ENCODE data around the gene CTNNA3.
"Not testable (repeated sequence)": the region's sequence is repeated elsewhere in the genome, so short reads cannot be mapped to it uniquely, and the experiment has no call there.

Gene CTNNA3

DNA sequence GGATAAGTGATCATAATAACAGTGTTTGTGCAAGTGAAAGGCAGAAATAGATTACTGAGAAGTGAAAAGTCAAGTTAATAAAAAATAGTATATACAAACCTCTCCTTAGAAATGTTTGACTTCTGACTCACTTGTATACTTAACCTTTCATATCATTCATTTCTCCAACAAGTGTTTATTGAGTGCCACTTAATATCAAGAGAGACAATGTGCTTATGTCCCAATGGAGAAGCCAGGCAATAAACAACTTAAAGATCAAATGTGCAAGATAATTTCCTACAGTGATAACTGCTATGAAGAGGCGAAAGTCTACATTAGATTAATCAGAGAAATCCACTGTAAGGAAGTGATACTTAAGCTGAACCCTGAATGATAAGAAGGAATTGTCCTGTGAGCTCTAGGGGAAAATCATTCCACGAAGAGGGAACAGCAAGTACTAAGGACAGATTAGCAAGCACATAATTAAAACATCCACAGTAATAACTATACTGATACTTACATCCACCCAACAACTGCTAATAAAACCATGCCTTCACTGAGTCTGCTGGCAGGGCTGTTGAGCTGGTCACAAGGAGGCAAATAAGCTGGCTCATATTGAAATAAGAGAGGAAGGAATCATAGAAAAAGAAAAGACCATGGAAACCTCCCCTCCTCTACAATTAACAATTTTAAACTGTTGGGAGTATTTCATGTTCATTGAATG lies 203.5 kb downstream of the CTNNA3 start:
- no peak for DNase-seq

DNA sequence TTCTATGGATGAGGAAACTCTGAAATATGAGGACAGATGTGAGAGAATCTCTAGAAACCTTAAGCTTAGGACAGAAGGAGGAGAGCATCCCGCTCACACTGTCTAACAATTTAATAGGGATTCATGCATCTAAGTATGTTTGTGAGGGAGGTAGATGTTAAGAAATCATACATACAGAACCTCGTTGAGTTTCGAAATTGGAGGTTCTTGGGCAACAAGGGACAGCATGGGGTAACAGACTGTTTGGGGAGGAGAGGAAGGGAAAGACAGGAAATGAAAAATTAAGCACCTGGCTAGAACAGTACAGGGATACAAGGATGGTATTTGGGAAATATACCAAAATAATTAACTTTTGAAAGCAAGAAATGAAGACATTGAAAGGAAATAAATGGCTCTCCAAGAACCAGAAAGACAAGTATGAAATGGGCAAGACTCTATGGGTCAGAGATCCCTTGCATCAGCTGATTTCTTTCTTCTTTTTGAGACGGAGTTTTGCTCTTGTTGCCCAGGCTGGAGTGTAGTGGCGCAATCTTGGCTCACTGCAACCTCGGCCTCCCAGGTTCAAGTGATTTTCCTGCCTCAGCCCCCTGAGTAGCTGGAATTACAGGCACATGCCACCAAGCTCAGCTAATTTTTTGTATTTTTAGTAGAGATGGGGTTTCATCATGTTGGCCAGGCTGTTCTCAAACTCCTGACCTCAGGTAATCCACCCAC lies 207.9 kb downstream of the CTNNA3 start:
- DNase-seq = no peak

GRCh38 chr10:67487199-67487598 lies 208.8 kb downstream of the CTNNA3 start:
- no peak for DNase-seq

DNA sequence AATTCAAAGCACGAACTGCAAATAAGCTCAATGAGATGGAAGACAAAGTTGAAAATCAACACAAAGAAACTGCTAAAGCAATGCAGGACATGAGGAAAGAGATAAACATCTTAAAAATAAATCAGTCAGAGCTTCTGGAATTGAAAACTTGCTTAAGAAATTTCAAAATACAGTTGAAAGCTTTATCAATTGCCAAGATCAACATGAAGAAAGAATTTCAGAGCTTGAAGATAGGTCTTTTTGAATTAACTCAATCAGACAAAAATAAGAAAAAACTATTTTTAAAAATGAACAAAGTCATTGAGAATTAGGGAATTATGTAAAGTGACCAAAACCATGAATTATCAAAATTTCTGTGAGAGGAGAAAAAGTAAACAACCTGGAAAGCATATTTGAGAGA lies 218.1 kb downstream of the CTNNA3 start:
- no peak for DNase-seq

GRCh38 chr10:67476201-67476600 lies 219.8 kb downstream of the CTNNA3 start:
- DNase-seq = no peak

DNA sequence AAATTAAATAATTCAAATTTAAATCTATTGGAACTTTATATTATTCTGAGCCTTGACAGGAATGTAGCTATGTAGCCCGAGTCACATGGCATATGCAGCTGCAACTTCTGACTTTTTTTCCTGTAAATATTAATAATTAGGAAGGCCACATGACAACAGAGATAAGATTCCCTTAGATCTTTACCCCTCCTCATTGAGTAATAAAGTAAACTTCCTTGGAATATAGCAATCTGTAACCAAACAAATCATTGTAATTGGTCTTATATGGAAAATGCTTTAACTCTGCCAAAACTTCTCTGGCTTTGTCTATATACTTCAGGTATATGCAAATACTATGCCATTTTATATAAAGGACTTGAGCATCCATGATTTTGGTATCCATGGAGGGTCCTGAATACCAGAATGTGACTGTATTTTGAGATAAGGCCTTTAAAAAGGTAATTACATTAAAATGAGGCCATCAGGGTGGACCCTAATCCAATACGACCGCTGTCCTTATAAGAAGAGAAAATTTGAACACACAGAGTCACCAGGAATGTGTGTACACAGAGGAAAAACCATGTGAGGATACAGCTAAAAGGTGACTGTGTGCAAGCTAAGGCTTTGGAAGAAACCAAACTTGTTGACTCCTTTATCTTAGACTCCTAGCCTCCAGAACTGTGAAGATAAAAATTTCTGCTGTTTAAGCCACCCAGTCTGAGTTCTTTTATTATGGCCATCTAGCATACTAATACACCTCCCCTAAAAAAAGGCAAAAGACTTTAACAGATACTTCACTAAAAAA lies 222.0 kb downstream of the CTNNA3 start:
- DNase-seq = no peak

DNA sequence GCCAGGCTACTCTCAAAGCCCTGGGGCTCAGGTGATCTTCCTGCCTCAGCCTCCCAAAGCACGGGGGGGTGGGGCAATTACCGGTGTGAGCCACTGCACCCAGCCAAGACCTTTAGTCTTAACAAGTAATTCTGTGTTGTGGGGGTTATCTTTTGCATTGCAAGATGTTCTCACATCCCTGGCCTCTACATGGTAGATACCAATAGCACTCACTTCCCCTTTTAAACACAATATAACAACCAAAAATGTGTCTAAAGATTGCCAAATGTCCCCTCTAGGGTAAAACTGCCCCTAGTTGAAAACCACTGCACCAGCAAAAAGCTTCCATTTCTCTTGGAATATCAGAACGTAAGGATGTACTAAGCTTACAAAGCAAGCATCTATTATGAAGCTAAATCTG lies 225.0 kb downstream of the CTNNA3 start:
- DNase-seq = no peak

GRCh38 chr10:67464278-67464677 lies 231.7 kb downstream of the CTNNA3 start:
- DNase-seq = no peak

DNA sequence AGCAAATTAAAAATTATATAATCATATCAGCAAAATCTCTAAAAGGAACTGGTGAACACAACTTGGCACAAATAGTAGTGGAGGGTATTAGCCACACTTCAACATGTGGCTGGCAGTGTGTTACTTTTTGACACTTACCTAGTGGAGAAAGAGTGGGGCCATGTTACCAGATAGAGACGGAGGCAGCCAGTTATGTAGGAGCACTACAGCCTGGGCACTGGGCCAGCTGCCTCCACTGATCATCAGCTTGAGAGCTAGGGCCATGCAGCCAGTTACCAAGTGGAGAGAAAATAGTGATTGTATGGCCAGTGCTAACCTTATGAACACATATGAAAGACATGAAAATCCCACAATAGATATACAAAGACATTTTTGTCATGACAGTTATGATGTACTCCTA lies 243.1 kb downstream of the CTNNA3 start:
- no peak for DNase-seq

DNA sequence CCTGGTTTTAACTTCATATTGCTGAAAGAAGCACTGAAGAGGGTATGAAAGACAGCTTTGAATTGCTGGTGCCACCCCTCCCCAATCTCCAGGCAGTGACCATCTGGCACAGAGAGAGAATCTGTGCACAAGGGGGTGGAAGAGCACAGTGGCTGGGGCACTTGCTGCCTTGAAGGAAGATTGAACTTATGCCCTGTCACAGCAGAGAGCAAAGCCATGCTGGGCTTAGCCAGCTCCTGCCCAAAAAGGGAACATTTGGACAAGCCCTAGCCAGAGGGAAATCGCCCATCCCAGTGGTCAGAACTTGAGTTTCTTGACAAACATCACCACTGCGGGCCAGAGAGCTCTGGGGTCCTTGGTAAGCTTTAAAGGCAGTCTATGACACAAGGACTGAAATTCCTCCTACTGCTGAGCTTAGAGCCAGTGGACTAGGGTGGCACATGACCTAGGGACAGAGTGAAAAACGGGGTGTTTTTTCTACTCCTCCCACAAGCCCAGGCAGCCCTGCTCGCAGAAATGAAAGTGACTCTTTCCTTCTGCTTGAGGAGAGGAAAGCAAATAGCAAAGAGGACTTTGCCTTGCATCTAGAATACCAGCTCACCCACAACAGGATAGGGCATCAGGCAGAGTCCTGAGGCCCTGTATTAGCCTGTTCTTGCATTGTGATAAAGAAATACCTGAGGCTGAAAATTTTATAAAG lies 257.2 kb downstream of the CTNNA3 start:
- DNase-seq = no peak

GRCh38 chr10:67433276-67433675 lies 262.7 kb downstream of the CTNNA3 start:
- no peak for DNase-seq

DNA sequence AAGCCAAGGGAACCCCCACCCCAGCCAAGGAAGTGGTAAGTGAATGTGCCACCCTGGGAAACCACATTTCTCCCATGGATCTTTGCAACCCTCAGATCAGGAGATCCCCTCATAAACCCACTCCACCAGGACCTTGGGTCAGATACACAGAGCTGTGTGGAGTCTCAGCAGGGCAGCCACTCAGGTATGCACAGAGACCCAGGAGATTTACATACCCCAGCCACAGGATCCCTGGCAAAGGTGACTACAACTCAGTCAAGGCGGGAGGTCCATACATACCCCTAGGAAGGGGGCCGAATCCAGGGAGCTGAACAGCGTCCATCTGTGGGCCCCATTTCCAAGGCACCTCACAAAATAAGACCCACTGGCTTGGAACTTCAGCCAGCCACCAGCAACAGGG lies 293.4 kb downstream of the CTNNA3 start:
- no peak for DNase-seq

GRCh38 chr10:67401711-67402110 lies 294.3 kb downstream of the CTNNA3 start:
- DNase-seq = no peak

DNA sequence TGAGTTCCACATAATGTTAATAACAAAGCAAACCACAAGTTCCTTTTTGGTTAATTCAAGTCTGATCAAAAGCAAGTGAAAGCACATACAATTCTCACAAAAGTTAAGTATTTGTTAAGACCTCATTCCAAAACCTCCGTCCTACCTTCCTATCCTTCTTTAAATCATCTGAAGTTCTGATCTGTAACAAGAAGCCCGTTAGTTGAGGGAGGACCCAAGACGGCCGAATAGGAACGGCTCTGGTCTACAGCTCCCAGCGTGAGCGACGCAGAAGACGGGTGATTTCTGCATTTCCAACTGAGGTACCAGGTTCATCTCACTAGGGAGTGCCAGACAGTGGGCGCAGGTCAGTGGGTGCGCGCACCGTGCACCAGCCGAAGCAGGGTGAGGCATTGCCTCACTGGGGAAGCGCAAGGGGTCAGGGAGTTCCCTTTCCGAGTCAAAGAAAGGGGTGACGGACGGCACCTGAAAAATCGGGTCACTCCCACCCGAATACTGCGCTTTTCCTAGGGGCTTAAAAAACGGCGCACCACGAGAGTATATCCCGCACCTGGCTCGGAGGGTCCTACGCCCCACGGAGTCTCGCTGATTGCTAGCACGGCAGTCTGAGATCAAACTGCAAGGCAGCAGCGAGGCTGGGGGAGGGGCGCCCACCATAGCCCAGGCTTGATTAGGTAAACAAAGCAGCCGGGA lies 309.0 kb downstream of the CTNNA3 start:
- DNase-seq = not testable (repeated sequence)

GRCh38 chr10:67386260-67386659 lies 309.7 kb downstream of the CTNNA3 start:
- no peak for DNase-seq

DNA sequence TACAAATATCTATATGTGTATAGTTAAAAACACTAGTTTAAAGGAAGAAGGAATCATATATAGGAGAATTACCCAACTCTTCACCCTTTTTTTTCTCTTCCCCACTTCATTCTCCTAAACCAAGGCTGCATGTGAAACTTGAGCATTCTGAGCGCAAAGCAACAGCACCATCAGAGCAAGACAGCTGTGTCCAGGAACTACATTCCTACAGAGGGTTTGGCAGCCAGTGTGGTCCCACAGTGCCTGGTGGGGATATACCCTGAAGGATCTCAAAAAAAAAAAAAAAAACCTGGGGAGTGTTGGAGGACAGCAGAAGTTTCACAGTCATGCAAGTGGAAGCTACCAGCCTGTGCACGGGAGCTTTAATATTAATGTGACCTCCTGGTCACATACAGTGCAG lies 310.4 kb downstream of the CTNNA3 start:
- no peak for DNase-seq

GRCh38 chr10:67385089-67385488 lies 310.9 kb downstream of the CTNNA3 start:
- DNase-seq = no peak

GRCh38 chr10:67331121-67331910 lies 364.7 kb downstream of the CTNNA3 start:
- no peak for DNase-seq

DNA sequence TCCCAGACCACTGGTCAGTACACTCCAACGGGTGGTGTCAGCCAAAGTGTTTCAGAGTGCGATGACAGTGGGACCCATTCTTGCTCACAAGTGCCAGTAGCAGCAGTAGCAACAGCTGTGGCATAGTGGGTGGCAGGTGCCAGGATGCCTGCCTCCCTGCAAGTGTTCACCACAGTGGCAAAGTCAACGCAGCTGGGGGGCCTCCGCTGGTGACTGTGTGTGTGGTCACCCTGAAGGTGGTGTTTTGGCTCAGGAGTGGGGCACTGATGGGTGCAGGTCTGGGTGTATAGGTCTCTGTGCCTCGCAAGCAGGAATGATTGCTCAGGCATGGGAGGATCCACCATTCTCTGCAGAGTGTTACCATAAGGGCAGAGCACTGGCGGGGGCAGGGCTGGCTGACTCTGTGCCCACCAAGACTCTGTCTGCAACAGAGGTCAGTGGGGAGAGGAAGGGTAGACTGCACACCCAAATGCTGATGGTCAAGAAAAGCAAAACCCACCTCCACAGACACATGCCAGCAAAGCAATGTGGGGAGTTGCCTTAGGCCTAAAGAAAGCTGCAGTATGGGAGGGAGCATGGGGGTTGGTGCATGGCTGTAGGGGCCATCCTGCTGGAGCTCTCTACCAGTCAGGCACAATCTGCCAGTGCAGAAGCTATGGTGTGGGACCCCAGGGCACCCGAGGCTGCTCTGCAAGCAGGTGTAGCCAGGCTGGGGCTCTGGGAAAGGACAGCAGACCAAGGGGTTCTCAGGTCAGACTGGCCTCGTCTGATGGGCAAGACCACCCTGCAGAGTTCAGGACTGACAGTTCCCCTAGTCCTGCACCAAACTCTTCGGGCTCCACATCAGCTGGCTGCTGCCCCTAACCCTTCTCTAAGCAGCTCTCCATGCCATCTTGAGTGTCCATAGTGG lies 368.1 kb downstream of the CTNNA3 start:
- DNase-seq = no peak

DNA sequence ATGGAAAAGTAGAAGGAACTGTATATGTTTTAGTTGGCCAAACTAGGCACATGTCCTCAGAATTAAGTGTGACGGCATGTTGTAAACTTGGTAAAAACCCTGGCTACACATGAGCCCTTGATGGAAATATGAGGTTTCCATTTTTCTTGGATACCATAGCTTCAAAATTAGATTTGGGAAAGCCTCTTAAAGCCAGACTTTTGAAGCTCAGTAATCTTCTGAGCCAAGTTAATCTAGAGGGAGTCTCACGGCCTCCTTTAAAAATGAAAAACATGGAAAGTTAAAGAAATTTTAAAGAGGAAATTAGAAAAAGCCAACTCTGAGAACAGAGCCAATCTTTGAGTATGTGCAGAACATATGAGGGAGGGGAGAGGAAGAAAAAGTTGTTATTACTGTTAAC lies 376.0 kb downstream of the CTNNA3 start:
- no peak for DNase-seq
